ENCODE results near the gene MKRN2.

MKRN2 gene

DNA sequence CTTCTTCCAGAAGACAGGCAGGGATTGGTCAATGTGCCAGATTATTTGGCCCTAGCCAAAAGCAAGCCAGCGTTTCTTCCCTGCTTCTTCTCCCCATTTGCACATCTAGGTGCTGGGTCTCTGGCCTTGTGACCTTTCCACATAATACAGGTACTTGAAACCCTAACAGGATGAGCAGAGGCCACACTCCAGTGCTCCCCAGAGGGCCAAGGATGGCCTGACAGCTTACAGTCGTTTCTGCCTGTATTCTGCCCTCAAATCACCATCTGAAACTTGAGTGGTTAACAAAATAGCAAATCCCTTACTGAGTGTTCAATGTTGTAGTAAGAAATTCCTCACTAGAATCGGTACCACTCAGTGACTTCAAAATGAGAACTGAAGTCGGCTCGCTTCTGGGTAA is 29.1 kb downstream of the MKRN2 start:
- no peak overlapping the region for H3K4me3 ChIP-seq (ENCODE audit: low read depth, low read length)
- TF ChIP-seq, protein P1, sequence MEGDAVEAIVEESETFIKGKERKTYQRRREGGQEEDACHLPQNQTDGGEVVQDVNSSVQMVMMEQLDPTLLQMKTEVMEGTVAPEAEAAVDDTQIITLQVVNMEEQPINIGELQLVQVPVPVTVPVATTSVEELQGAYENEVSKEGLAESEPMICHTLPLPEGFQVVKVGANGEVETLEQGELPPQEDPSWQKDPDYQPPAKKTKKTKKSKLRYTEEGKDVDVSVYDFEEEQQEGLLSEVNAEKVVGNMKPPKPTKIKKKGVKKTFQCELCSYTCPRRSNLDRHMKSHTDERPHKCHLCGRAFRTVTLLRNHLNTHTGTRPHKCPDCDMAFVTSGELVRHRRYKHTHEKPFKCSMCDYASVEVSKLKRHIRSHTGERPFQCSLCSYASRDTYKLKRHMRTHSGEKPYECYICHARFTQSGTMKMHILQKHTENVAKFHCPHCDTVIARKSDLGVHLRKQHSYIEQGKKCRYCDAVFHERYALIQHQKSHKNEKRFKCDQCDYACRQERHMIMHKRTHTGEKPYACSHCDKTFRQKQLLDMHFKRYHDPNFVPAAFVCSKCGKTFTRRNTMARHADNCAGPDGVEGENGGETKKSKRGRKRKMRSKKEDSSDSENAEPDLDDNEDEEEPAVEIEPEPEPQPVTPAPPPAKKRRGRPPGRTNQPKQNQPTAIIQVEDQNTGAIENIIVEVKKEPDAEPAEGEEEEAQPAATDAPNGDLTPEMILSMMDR (IDR thresholded peaks at IDR 0.05; ENCODE audit: control insufficient read depth, extremely low read depth, insufficient read depth), result no peak
- no peak for DNase-seq (ENCODE audit: low read depth)

DNA sequence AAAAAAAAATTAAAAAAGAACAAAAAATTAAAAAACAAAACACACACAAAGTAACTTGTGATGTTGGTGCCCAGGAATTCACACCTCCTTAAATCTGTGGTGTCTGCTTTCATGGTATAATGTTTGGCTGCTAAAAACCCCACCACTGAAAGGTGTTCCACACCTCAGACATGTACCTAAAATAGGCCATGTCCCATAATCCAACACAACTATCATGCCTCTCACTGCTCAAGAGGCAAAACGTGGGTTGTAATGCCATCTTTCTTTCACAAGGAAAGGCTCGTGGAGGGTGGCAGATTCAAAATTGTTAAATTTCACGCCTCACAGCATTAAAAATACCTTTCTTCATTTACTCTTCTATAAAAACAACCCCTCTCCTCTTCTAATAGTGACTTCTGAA is 29.5 kb downstream of the MKRN2 start:
- TF ChIP-seq, protein P1 (IDR thresholded peaks at IDR 0.05; ENCODE audit: control insufficient read depth, extremely low read depth, insufficient read depth), result no peak

DNA sequence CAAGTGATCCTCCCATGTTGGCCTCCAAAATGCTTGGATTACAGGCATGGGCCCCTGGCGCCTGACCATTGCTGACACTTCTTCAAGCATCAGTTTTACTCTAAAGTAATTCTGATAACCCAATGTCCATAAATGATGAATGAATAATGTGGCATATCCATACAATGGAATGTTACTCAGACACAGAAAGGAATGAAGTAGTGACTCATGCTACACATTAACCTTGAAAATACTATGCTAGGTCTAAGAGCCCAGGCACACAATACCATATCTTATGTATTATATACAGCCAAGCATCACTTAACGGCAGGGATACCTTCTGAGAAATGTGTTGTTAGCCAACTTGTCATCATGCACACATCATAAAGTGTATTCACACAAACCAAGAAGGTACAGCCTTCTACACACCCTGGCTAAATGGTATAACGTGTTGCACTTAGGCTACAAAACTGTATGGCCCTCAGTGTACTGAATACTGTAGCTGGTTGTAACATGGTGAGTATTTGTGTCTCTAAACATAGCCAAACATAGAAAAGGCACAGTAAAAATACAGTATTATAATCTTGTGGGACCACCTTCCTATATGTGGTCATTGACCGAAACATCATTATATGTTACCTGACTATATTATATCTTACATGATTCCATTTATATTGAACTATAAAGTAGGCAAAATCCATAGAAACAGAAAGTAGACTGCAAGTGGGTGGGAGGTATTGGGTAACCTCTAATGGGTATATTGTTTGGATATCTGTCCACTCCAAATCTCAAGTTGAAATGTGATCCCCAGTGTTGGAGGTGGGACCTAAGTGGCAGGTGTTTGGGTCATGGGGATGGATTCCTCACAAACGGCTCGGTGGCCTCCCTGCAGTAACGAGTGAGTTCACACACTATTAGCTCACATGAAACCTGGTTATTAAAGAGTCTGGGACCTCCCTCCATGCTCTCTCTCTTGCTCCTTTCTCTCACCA is 31.4 kb downstream of the MKRN2 start:
- TF ChIP-seq, protein P1 (IDR thresholded peaks at IDR 0.05; ENCODE audit: control insufficient read depth, extremely low read depth, insufficient read depth), result no peak
- no peak overlapping the region for H3K4me3 ChIP-seq (ENCODE audit: low read depth, low read length)
- DNase-seq (ENCODE audit: low read depth), result no peak

More for the DNA sequence above, 29.5 kb downstream of the MKRN2 start:
- no peak overlapping the region for H3K4me3 ChIP-seq (ENCODE audit: low read depth, low read length)
- no peak for DNase-seq (ENCODE audit: low read depth)

DNA sequence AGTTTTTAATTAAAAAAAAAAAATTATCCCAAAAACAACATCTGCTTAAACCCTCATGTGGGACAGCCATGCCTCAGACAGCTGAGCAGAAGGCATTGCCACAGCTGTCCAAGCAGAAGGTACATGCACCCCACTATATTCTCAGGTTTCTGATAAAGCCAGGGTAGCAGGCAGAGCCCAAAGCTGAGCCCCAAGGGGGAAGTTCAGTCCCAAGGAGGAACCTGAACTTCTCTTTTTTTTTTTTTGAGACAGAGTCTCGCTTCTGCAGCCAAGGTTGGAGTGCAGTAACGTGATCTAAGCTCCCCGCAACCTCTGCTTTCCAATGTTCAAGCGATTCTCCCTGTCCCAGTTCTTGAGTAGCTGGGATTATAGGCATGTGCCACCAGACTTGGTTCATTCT is 33.2 kb downstream of the MKRN2 start:
- TF ChIP-seq, protein P1 (IDR thresholded peaks at IDR 0.05; ENCODE audit: control insufficient read depth, extremely low read depth, insufficient read depth), result no peak
- no peak overlapping the region for H3K4me3 ChIP-seq (ENCODE audit: low read depth, low read length)
- DNase-seq (ENCODE audit: low read depth), result no peak

DNA sequence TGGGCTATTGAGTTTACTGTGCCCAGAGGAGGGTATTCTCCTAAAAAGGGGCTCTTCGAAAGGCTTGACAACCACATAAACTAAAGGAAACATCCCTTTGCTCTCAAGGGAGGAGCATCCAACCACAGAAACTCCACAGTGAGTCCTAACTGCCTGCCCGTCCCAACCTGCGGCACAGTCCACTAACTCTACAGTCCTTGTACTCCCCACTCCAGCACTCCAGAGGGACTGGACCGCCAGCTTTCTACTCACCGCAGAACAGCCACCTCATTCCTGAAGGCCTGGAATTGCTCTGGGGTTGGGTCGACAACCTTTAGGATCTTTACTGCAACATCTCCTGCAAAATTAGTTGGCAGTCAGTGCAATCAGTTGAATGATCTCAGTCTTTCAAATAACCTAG is 34.6 kb downstream of the MKRN2 start:
- DNase-seq (ENCODE audit: low read depth), result no peak
- TF ChIP-seq, protein P1 (IDR thresholded peaks at IDR 0.05; ENCODE audit: control insufficient read depth, extremely low read depth, insufficient read depth), result no peak
- no peak overlapping the region for H3K4me3 ChIP-seq (ENCODE audit: low read depth, low read length)

DNA sequence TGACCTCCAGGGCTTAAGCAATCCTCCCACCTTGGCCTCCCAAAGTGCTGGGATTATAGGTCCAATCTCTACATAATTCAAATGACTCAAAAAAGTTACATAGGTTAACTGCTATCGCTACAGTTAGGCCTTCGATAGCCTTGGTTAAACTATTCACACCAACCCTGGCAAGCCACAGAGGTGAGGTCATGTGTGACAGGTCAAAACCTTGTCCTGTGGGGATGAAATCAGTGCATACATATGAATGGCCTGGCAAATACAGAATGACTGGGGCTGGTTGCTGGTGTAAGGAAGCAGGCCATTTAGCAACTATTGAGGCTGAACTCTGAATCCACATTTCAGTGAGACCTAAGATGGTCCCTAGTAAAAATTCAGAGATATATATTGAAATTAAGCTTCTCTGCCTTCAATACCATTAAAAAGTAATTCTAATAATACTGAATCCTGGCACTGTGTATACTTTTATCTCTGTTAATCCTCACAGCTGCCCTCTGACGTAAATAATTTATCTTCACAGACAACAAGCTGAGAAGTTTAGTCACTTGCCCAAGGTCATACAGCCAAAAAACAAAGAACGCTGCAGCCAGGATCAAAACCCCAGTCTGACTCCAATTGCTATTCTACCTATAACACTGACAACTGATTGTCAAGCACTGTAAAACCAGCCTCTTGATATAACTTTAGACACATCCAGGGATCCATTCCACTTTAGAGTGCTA is 35.3 kb downstream of the MKRN2 start:
- H3K4me3 ChIP-seq (ENCODE audit: low read depth, low read length), result no peak overlapping the region
- TF ChIP-seq, protein P1 (IDR thresholded peaks at IDR 0.05; ENCODE audit: control insufficient read depth, extremely low read depth, insufficient read depth), result no peak
- no peak for DNase-seq (ENCODE audit: low read depth)
